HCT116 (cell line): ENCODE measurements around the gene E2F1. TPM values are rescaled to one million over a fixed set of nuclear protein-coding genes. Genes with fewer than 3 reads are reported as not detected.

Source experiments
- ATAC-seq: fragments of 200-7000 bp; cut with Tn5 transposase; 2 replicates; pipeline ENCODE4 v1.9.1; 2020; ENCODE audit warnings: mild to moderate bottlenecking, moderate library complexity
- BruUV-seq: library from RNA; stranded (reverse); fragments of 400-500 nt; replicated peaks from 2 replicates; lab custom pipeline; 2021; lab: Mats Ljungman, UMichigan
- CTCF ChIA-PET: fragments of 300-600 bp; sonication (Branson Sonifier 250); formaldehyde crosslinking; loops from one replicate; lab custom pipeline; 2021; ENCODE audit warnings: antibody characterized with exemption; lab: Charles Lee
- POLR2A ChIA-PET: fragments of 300-600, 350-600 bp; sonication (Branson Sonifier 250); formaldehyde crosslinking; loops from one replicate; lab custom pipeline; 2021; ENCODE audit warnings: antibody characterized with exemption; lab: Charles Lee
- RAD21 ChIA-PET, 2 experiments: fragments of 300-600 bp; sonication (Branson Sonifier 250); formaldehyde crosslinking; loops; one replicate each; lab custom pipeline; 2023; ENCODE audit warnings: low total read pairs in 2 of 2; ENCODE audit not compliant: uncharacterized antibody in 2 of 2, unreplicated experiment in 2 of 2, low non-redundant PET in 1 of 2; lab: Charles Lee
- DNase-seq: peaks from one replicate; pipeline ENCODE4 v3.0.0-alpha.2; 2010; ENCODE audit warnings: low read depth, low spot score
- H2AFZ ChIP-seq: fragments of 200-600 bp; shearing (Covaris generic), sonication (generic); 2 replicates; pipeline ENCODE4 v1.6.1; 2017; ENCODE audit warnings: low read depth, mixed run types, mixed read lengths, antibody characterized with exemption, low read length; ENCODE audit not compliant: poor library complexity, severe bottlenecking
- H3K27ac ChIP-seq: 2 replicates; pipeline ENCODE4 v1.5.1; 2012; ENCODE audit warnings: low read depth, low read length
- H3K27me3 ChIP-seq: fragments of 200-600 bp; sonication (generic); 2 replicates; pipeline ENCODE4 v1.6.1; 2016; ENCODE audit warnings: mixed run types, low read length, mixed read lengths; ENCODE audit not compliant: insufficient read depth
- H3K36me3 ChIP-seq, 2 experiments: fragments of 200-500 bp in 1 of 2; fragments of 200-600 bp in 1 of 2; sonication (Bioruptor generic) in 1 of 2; sonication (generic) in 1 of 2; 2 replicates each; pipeline versions ENCODE4 v1.5.1 to v1.6.1; 2014 to 2016; ENCODE audit warnings: low read length in 2 of 2, inconsistent platforms in 1 of 2, mixed read lengths in 1 of 2, mixed run types in 1 of 2; ENCODE audit not compliant: insufficient read depth in 2 of 2, control insufficient read depth in 1 of 2
- H3K4me1 ChIP-seq, 2 experiments: fragments of 200-600 bp in 1 of 2; sonication (generic) in 1 of 2; 2 replicates each; pipeline versions ENCODE4 v1.5.1 to v1.6.1; 2012 to 2017; ENCODE audit warnings: low read length in 2 of 2, inconsistent platforms in 1 of 2, mild to moderate bottlenecking in 1 of 2, mixed read lengths in 1 of 2, mixed run types in 1 of 2, moderate library complexity in 1 of 2; ENCODE audit not compliant: insufficient read depth in 2 of 2, control insufficient read depth in 1 of 2
- H3K4me2 ChIP-seq: fragments of 200-600 bp; sonication (generic); 2 replicates; pipeline ENCODE4 v1.6.1; 2017; ENCODE audit warnings: mixed run types, low read length, mixed read lengths
- H3K4me3 ChIP-seq, 2 experiments: fragments of 200-600 bp in 1 of 2; sonication (generic) in 1 of 2; replicated peaks in 1 of 2; 2 replicates each; pipeline ENCODE4 v1.5.1; 2011 to 2016; ENCODE audit warnings: low read length in 2 of 2, control low read depth in 1 of 2, low read depth in 1 of 2, mild to moderate bottlenecking in 1 of 2, mixed read lengths in 1 of 2, mixed run types in 1 of 2
- H3K79me2 ChIP-seq: fragments of 200-600 bp; sonication (generic); 2 replicates; pipeline ENCODE4 v1.6.1; 2017; ENCODE audit warnings: mild to moderate bottlenecking, mixed run types, low read length, moderate library complexity, mixed read lengths; ENCODE audit not compliant: insufficient read depth
- H3K9ac ChIP-seq: fragments of 200-600 bp; sonication (generic); 2 replicates; pipeline ENCODE4 v1.6.1; 2016; ENCODE audit warnings: low read length, mixed read lengths
- H3K9me2 ChIP-seq: fragments of 200-600 bp; sonication (generic), shearing (Covaris generic); 2 replicates; pipeline ENCODE4 v1.6.1; 2017; ENCODE audit warnings: mixed run types, mild to moderate bottlenecking, moderate library complexity; ENCODE audit not compliant: insufficient read depth
- H3K9me3 ChIP-seq, 2 experiments: fragments of 200-500 bp in 1 of 2; fragments of 200-600 bp in 1 of 2; sonication (Bioruptor generic) in 1 of 2; sonication (generic) in 1 of 2; 2 replicates each; pipeline ENCODE4 v1.6.1; 2014 to 2017; ENCODE audit warnings: low read length in 2 of 2, mixed read lengths in 2 of 2, inconsistent platforms in 1 of 2, low read depth in 1 of 2, mild to moderate bottlenecking in 1 of 2, mixed run types in 1 of 2, moderate library complexity in 1 of 2; ENCODE audit not compliant: control insufficient read depth in 1 of 2, insufficient read depth in 1 of 2
- H4K20me1 ChIP-seq: fragments of 200-600 bp; sonication (generic), shearing (Covaris generic); 2 replicates; pipeline ENCODE4 v1.6.1; 2017; ENCODE audit warnings: mixed run types, mild to moderate bottlenecking, moderate library complexity; ENCODE audit not compliant: insufficient read depth
- ATF3 ChIP-seq: IDR thresholded peaks from 2 replicates; pipeline ENCODE4 v1.6.1; 2012
- EZH2phosphoT487 ChIP-seq: fragments of 200-600 bp; IDR thresholded peaks from 2 replicates; pipeline ENCODE4 v1.6.1; 2018; ENCODE audit warnings: antibody characterized with exemption, borderline replicate concordance
- FOSL1 ChIP-seq: IDR thresholded peaks from 2 replicates; pipeline ENCODE4 v1.6.1; 2012; ENCODE audit warnings: low read depth
- JUND ChIP-seq: IDR thresholded peaks from 2 replicates; pipeline ENCODE4 v1.6.1; 2012
- POLR2AphosphoS5 ChIP-seq: IDR thresholded peaks from 2 replicates; pipeline ENCODE4 v1.6.1; 2011; ENCODE audit warnings: mild to moderate bottlenecking, low read depth, low read length, moderate library complexity
- SIN3A ChIP-seq: IDR thresholded peaks from 2 replicates; pipeline ENCODE4 v1.6.1; 2012; ENCODE audit warnings: low read depth
- SRF ChIP-seq: IDR thresholded peaks from 2 replicates; pipeline ENCODE4 v1.6.1; 2012; ENCODE audit warnings: low read depth
- TCF7L2 ChIP-seq: IDR thresholded peaks from 2 replicates; pipeline ENCODE4 v1.7.0; 2011; ENCODE audit warnings: borderline replicate concordance, inconsistent platforms; ENCODE audit not compliant: insufficient read depth, insufficient read length; ENCODE audit errors: extremely low read depth
- YY1 ChIP-seq: IDR thresholded peaks from 2 replicates; pipeline ENCODE4 v1.6.1; 2011; ENCODE audit warnings: low read length, low read depth, moderate library complexity, mild to moderate bottlenecking; ENCODE audit not compliant: insufficient replicate concordance; ENCODE audit errors: extremely low read depth
- ZFX ChIP-seq: fragments of 450-650 bp; IDR thresholded peaks from 2 replicates; pipeline ENCODE4 v1.6.1; 2017
- ZNF274 ChIP-seq: fragments of 200-500 bp; sonication (Bioruptor generic); IDR thresholded peaks from 2 replicates; pipeline ENCODE4 v1.6.1; 2014; ENCODE audit warnings: mild to moderate bottlenecking, low read depth, low read length, inconsistent platforms
- intact Hi-C: fragments of 100-400 bp; cut with micrococcal nuclease; formaldehyde crosslinking; loops from 2 replicates; pipeline ENCODE4 v1.10.0; 2022
- total RNA-seq: library from RNA; stranded (reverse); gene quantifications from one replicate; pipeline ENCODE4 v1.2.1, GENCODE V29; 2021; ENCODE audit not compliant: unreplicated experiment
- TF ChIP-seq, protein P1 (sequence below), 3 experiments: fragments of 200-600 bp in 1 of 3; sonication (generic) in 1 of 3; IDR thresholded peaks in 2 of 3; conservative IDR thresholded peaks in 1 of 3; 2 replicates each; pipeline ENCODE4 v1.5.1; 2012 to 2017; ENCODE audit warnings: low read depth in 2 of 3, low read length in 2 of 3, antibody characterized with exemption in 1 of 3, borderline replicate concordance in 1 of 3, control low read depth in 1 of 3, mild to moderate bottlenecking in 1 of 3, mixed read lengths in 1 of 3, mixed run types in 1 of 3, moderate library complexity in 1 of 3; ENCODE audit not compliant: insufficient read depth in 1 of 3

Gene E2F1
- total RNA-seq, 1 experiment from 2014 or later: 30.9 TPM

GRCh38 chr20:33693289-33693688 is 7.1 kb upstream of the E2F1 start:
- Histone ChIP-seq H3K9me2 (no peaks in the 10 kb centered on the region), H3K4me2 (no peak overlapping the region)
- no peak for ATAC-seq

More at GRCh38 chr20:33693289-33693688, 7.1 kb upstream of the E2F1 start:
- DNase-seq: no peak
- Histone ChIP-seq H3K9ac (no peak overlapping the region), H3K27me3 (no peaks in the 10 kb centered on the region), H3K36me3 (no peaks in the 10 kb centered on the region), H3K27ac (no peak overlapping the region), H3K79me2 (no peaks in the 10 kb centered on the region), H2AFZ (no peak overlapping the region), H4K20me1 (no peaks in the 10 kb centered on the region), H3K4me1 (peaks cover 2 to 6% of the 10 kb centered on the region in 2 experiments; a peak in 2 of 4 replicates), H3K4me3 (no peak overlapping the region), H3K9me3 (no peaks in the 10 kb centered on the region)
- ChIA-PET CTCF (no interaction called here), POLR2A (interaction anchor here (0.9 kb wide), 1 partner anchor 27 kb away, joined by 3 read pairs; the partner anchor contains the start of gene PXMP4), RAD21 (no interaction called here)
- TF ChIP-seq YY1 (no peak), ZFX (no peak), SRF (no peak), SIN3A (no peak), FOSL1 (no peak), POLR2AphosphoS5 (no peak), TCF7L2 (no peak), ATF3 (no peak), JUND (no peak), ZNF274 (no peak), EZH2phosphoT487 (no peak)
- TF ChIP-seq, protein P1, sequence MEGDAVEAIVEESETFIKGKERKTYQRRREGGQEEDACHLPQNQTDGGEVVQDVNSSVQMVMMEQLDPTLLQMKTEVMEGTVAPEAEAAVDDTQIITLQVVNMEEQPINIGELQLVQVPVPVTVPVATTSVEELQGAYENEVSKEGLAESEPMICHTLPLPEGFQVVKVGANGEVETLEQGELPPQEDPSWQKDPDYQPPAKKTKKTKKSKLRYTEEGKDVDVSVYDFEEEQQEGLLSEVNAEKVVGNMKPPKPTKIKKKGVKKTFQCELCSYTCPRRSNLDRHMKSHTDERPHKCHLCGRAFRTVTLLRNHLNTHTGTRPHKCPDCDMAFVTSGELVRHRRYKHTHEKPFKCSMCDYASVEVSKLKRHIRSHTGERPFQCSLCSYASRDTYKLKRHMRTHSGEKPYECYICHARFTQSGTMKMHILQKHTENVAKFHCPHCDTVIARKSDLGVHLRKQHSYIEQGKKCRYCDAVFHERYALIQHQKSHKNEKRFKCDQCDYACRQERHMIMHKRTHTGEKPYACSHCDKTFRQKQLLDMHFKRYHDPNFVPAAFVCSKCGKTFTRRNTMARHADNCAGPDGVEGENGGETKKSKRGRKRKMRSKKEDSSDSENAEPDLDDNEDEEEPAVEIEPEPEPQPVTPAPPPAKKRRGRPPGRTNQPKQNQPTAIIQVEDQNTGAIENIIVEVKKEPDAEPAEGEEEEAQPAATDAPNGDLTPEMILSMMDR (IDR thresholded peaks at IDR 0.05 in 2 of 3, conservative IDR thresholded peaks at IDR 0.05 in 1 of 3; ENCODE audit: borderline replicate concordance in 1 of 3, insufficient read depth in 1 of 3, low read depth in 2 of 3, low read length in 2 of 3): no peak
- BruUV-seq: no TSS peak
- intact Hi-C loops: no loop called here
